NCI-H1694 treated with DMSO at 0.1 percent for 48 hours (cell line): ENCODE data around the gene TMPRSS5.
"Not testable (repeated sequence)": the region's sequence is repeated elsewhere in the genome, so short reads cannot be mapped to it uniquely, and the experiment has no call there.

ENCODE experiments used
- DNase-seq: peaks from one replicate; lab custom pipeline; 2025; lab: John Stamatoyannopoulos, UW

TMPRSS5 gene

DNA sequence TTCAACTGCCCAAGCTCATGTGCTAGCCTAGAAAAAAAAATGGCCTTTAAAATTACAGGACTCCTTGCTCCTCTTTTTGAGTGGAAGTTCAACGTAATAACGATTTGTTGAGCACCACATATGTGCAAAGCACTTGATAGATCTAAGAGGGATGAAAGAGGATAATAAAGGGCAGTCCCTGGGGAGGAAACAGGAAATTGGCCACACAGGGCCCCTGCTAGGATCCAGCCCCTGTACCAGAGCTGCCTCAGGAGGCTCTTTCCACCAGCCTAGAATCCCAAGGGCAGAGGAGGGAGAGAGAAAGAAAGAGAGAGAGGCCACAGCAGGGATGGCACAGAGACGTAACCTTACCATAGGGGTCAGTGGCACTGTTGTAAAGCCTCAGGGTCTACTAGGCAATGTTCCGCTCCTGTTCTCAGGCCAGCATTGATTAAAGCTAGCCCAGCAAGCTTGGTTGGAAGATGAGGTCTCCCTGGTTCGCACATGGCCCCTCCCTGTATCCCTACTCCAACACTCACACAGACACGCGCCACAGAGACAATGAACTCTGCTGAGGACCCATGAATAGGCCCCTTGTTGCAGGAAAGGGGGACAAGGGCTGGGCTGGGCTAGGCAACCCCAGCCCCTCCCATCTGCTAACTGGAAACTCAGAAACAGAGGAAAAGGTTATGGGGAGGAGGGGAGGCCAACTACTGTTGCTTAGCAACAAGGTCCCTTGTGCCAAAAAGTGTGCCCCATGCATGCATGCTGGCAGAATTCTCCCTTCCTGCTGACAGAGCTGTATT, at the start of gene TMPRSS5:
Gene TMPRSS5 (minus strand): TSS at position 438 of the 785 bp plus-strand sequence. CDS start 84 bp downstream, at position 354.
- DNase-seq = no peak

DNA sequence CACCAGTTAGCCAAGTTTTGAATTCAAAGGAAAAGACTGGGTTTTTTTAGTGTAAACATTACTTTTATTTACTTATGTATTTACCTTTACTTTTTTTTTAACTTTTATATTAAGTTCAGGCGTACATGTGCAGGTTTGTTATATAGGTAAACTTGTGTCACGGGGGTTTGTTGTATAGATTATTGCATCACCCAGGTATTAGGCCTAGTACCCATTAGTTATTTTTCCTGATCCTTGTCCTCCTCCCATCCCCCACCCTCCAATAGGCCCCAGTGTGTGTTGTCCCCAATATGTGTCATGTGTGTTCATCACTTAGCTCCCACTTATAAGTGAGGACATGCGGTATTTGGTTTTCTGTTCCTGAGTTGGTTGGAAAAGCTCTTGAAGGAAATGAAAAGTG, 46.8 kb upstream of the TMPRSS5 start:
- no peak for DNase-seq

- DNase-seq = no peak
Observed at GRCh38 chr11:113736323-113736722, 30.2 kb upstream of the TMPRSS5 start.

GRCh38 chr11:113732092-113732491, 26.0 kb upstream of the TMPRSS5 start:
- DNase-seq = no peak

- no peak for DNase-seq
Observed at GRCh38 chr11:113730887-113731726, 25.0 kb upstream of the TMPRSS5 start.

DNA sequence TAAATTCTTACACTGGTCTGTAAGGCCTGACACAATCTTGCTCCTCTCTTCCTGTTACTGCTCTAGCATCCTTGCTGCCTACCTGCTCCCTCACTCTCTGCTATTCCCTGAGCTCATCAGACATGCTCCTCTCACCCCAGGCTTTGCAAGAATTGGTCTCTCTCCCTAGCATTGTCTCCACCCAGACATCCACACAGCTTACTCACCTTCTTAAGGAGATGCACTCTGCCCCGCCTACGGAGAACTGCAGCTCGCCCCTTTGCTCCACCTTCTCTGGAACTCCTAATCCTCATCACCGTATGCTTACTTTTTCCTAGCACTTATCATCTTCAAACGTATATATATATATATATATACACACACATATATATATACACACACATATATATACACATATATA, 23.3 kb upstream of the TMPRSS5 start:
- no peak for DNase-seq

DNA sequence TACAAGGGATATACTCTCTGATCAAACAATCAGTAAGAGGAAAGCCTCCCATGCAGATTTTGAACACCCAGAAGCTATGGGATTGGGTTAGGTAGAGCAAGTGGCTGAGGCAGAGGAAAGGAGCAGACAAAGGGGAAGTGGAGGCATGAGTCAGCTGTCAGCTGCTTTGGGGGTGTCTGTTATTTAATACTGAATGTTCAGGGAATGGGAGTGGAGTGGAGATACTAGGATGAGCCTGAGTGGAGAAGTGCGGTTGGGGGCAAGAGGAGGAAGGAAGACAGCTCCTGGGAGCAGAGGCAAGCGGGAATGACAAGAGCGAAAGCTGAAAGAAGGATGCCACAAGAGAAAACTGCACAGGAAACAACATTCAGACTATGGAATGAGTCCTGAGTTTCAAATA, 22.7 kb upstream of the TMPRSS5 start:
- no peak for DNase-seq

DNA sequence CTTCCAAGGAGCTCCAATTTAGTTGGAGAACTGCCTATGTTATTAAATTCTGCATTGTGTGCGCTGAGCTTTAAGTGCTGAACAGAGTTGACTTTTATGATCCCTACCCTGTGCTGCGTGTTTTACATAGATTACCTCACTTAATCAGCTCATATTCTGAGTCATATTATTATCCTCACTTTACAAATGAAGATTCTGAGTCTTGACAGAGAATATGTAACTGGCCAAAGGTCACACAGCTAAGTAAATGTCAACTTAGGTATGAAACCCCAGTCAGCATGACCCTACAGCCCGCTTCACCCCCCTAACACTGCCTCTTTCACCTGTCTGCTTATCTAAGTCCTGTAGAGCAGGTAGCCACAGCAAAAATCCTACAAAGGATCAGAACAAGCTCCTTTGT, 19.8 kb upstream of the TMPRSS5 start:
- no peak for DNase-seq

DNA sequence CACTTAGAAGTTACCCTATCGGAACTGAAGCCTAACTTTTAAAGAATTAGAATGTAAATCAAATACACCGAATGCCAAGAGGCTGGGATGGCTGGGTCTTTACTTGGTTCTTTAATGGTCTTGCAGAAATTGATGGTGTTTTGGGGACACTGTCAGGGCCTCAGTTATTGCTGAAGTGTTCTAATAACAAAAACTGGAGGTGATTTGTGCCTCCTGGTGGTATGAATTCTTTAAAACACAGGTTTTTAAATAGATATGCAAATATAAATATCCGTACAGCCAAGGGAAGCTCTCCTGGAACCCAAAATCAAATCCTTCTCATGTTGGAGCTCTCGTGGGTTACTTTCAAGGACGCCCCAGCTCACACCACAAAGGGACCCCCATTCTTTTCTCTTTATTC, 19.3 kb upstream of the TMPRSS5 start:
- DNase-seq = no peak

DNA sequence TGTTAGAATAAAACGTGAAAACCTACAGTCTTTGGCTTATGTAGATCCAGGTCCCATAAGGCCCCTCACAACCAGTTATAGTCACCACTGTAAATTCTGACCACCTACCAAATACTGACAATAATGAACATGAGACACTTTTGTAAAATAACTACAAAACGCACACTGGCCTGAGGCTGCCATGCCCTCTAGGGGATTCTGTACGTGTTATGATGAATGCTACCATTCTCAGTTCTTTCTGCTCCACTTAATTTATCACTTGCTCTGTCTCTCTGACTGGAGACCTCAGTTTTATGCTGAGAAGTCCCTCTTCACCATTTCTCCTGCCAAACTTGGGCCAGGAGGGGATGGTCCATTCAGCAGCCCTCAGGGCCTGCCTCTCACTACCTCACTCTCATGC, 18.7 kb upstream of the TMPRSS5 start:
- DNase-seq = no peak

DNA sequence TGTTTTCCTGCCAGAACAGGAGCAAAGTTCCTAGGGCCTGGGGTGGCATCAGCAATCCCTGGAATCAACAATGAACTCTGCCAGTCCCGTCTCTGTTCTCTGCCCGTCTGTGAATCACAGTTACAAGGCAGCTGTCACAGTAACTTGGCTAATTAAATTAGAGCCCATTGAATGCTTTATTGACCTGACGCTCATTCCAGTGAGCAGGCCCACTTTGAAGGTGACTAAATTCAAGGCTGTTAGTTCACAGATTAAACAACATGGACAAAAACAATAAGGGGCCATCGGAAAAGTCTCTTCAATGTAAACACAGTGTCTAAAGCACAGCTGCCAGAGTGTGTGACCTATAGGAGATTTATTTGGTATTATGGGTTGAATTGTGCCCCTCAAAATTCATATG, 17.7 kb upstream of the TMPRSS5 start:
- no peak for DNase-seq

DNA sequence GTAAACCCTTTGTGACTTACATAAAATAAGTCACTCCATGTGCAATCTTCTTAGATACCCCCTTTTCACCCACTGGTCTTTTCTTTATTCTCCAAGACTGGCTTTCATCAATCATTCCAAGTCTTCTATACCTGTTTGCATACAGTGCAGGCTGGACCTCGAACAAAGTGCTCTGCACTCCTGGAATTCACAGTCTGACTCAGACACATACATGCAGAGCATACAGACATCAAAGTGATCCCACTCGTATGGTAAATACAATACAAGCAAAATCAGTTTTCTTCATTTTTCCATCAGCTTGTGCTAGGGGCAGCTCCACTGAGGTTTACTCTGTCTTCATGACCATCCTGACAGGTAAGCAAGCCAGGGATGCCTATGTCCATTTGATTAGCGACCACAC, 16.8 kb upstream of the TMPRSS5 start:
- DNase-seq = no peak

- no peak for DNase-seq
Observed at GRCh38 chr11:113722221-113722620, 16.1 kb upstream of the TMPRSS5 start.

DNA sequence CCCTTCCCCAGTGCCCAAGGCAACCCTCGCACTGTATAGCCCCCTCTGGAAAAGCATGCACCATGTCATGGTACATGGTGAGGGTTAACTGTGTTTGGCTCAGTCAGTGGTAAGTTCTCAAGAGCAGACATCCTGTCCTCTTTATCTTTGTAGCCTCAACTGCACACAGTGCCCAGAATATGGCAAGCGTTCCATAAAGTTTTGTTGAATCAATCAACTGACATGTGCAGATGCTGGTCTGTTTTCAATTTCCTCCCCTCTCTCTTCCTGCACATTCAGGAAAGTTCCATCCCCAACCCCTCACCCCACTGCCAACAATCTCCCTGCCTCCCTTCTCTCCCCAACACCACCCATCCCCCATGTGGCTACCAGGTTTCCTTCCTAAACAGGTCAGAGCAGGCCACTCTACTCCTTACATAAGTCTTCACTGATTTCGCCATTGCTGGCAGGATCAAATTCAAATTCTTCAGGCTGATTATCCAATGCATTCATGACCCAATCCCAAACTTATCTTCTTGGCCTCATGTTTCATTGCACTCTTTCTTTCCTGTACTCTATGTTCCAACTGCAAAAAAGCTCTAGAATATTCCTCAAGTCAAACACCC, 15.5 kb upstream of the TMPRSS5 start:
- DNase-seq = no peak

- DNase-seq = not testable (repeated sequence)
Observed at GRCh38 chr11:113720478-113720877, 14.4 kb upstream of the TMPRSS5 start.

GRCh38 chr11:113715882-113716625, 9.9 kb upstream of the TMPRSS5 start:
- no peak for DNase-seq

DNA sequence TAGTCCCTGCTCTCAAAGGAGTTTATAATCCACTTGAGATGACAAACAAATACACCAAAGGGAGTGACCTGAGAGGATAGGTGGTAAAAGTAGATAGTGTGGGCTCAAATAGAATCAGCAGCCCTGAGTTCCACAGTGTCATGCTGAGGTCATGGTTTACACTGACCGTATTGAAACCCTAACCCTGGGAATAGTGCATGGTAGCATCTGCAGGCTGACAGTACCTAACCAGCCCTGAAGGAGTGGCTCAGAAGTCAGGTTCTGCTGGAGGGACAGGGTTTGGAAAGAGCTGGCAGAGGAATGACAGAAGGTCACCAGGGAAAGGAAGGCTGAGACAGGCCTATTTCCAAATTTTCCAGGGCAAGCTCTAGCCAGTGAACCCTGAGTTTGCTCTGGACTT, 9.2 kb upstream of the TMPRSS5 start:
- no peak for DNase-seq

DNA sequence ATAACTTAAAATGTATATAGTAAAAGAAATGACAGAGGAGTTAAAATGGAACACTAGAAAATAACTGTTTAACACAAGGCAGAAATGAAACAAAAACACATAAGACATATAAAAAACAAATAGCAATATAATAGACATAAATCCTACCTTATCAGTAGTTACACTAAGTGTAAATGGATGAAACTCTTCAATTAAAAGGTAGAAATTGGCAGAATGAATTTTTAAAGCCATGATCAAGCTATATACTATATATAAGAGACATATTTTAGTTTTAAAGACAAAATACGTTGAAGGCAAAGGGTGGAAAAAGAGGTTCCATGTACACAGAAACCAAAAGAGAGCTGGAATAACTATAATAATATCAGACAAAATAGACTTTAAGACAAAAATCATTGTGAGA, 4.9 kb upstream of the TMPRSS5 start:
- no peak for DNase-seq

- DNase-seq = not testable (repeated sequence)
Observed at GRCh38 chr11:113703551-113703950, 2.6 kb downstream of the TMPRSS5 start.

GRCh38 chr11:113701491-113701890, 4.6 kb downstream of the TMPRSS5 start:
- DNase-seq = no peak

DNA sequence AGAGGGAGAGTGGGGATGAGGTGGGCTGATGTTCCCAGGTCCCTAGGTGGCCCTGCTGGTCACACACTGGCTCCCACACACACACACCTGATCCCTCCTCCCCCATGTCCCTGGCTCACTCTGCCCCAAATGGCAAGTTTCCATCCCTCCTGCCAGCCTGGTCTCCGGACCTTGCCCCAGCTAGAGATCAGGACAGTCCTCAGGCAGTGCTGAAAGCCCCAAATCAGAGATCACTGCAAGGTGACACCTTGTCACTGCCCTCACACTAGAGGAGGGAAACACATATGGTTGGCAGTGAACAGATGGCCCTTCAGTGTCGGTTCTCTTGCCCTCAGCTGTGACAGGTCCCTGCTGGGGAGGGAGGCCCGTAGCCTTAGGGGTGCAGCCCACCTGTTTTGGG, 7.6 kb downstream of the TMPRSS5 start:
- no peak for DNase-seq

GRCh38 chr11:113697756-113698407, 8.2 kb downstream of the TMPRSS5 start:
- no peak for DNase-seq
